Vagina (tissue), 2 donors: Measurements from ENCODE around the gene CTNNA3.

Source experiments
- POLR2AphosphoS5 ChIP-seq, 2 donors: sonication (generic); formaldehyde crosslinking; IDR thresholded peaks; one replicate each; pipeline ENCODE4 v1.9.0; 2017; ENCODE audit warnings: antibody characterized with exemption in 2 of 2, mild to moderate bottlenecking in 2 of 2, low read depth in 1 of 2; ENCODE audit not compliant: insufficient read depth in 1 of 2
- TF ChIP-seq, protein P1 (sequence below), 3 experiments: fragments of 450-650 bp in 2 of 3; fragments of 200-600 bp in 1 of 3; sonication (generic) in 1 of 3; IDR thresholded peaks; one replicate each; pipeline ENCODE4 v1.5.1; 2017 to 2019; ENCODE audit warnings: antibody characterized with exemption in 3 of 3, mild to moderate bottlenecking in 2 of 3, moderate library complexity in 2 of 3

DNA sequence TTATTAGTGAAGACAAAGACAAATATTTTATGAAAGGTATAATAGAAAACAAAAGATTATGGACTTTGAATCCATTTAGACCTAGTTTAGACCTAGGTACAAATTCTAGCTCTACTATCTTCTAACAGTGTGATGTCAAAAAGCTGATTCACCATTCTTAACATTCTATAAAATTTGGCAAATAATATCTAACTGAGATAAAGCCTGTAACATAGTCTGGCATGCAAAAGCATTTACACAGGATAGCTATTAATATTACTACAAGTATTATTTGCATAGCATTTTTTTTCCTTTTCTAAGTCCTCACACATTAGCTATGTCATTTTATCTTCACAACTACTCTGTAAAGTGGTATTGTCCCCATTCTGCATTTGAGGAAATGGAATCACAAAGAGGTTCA is 949.7 kb downstream of the CTNNA3 start:
- TF ChIP-seq, protein P1, sequence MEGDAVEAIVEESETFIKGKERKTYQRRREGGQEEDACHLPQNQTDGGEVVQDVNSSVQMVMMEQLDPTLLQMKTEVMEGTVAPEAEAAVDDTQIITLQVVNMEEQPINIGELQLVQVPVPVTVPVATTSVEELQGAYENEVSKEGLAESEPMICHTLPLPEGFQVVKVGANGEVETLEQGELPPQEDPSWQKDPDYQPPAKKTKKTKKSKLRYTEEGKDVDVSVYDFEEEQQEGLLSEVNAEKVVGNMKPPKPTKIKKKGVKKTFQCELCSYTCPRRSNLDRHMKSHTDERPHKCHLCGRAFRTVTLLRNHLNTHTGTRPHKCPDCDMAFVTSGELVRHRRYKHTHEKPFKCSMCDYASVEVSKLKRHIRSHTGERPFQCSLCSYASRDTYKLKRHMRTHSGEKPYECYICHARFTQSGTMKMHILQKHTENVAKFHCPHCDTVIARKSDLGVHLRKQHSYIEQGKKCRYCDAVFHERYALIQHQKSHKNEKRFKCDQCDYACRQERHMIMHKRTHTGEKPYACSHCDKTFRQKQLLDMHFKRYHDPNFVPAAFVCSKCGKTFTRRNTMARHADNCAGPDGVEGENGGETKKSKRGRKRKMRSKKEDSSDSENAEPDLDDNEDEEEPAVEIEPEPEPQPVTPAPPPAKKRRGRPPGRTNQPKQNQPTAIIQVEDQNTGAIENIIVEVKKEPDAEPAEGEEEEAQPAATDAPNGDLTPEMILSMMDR (IDR thresholded peaks at IDR 0.05) = no peak
- no peak for TF ChIP-seq POLR2AphosphoS5 (IDR thresholded peaks at IDR 0.05; ENCODE audit: insufficient read depth in 1 of 2, low read depth in 1 of 2)
